Hepatocyte (in vitro differentiated cells): ENCODE results near the gene MS4A13.

Experiments used
- CTCF ChIP-seq: fragments of 200-600 bp; sonication (generic); IDR thresholded peaks from 2 replicates; pipeline ENCODE4 v1.5.1; 2016; ENCODE audit warnings: antibody characterized with exemption, mild to moderate bottlenecking; ENCODE audit not compliant: poor library complexity
- EZH2 ChIP-seq: fragments of 200-600 bp; sonication (generic); IDR thresholded peaks from 2 replicates; pipeline ENCODE4 v1.6.1; 2016; ENCODE audit warnings: antibody characterized with exemption, mild to moderate bottlenecking, borderline replicate concordance

- TF ChIP-seq CTCF (no peak), EZH2 (no peak)
These were observed 2.5 kb upstream of the MS4A13 start for GRCh38 chr11:60512651-60513225.
